ENCODE results near the gene LTBP4.

LTBP4 gene

GRCh38 chr19:40627486-40628279 lies 26.5 kb downstream of the LTBP4 start:
- no peak overlapping the region for H3K27ac ChIP-seq (ENCODE audit: low read length)
- peaks cover 16% of the 10 kb centered on the region for H3K4me1 ChIP-seq (ENCODE audit: insufficient read depth, low read length)
- no peak overlapping the region for H3K9ac ChIP-seq (ENCODE audit: low read depth, low read length)
- H3K9me3 ChIP-seq (ENCODE audit: insufficient read depth, low read depth, low read length): no peaks in the 10 kb centered on the region
- H3K4me3 ChIP-seq (ENCODE audit: low read length): no peak overlapping the region
- peaks cover 13% of the 10 kb centered on the region; the same call in 1 of the 2 replicates for H3K36me3 ChIP-seq (ENCODE audit: insufficient read depth, low read depth, low read length)
- peaks cover 7% of the 10 kb centered on the region; the same call in 1 of the 2 replicates for H3K27me3 ChIP-seq (ENCODE audit: insufficient read depth, low read length)

- Histone ChIP-seq H3K9ac (ENCODE audit: low read depth, low read length) (no peak overlapping the region), H3K36me3 (ENCODE audit: insufficient read depth, low read depth, low read length) (peaks cover 13% of the 10 kb centered on the region; the same call in 1 of the 2 replicates), H3K9me3 (ENCODE audit: insufficient read depth, low read depth, low read length) (no peaks in the 10 kb centered on the region), H3K4me3 (ENCODE audit: low read length) (no peak overlapping the region), H3K27me3 (ENCODE audit: insufficient read depth, low read length) (peaks cover 24% of the 10 kb centered on the region), H3K4me1 (ENCODE audit: insufficient read depth, low read length) (peaks cover 10% of the 10 kb centered on the region; the same call in 1 of the 2 replicates), H3K27ac (ENCODE audit: low read length) (no peak overlapping the region)
These were observed 28.2 kb downstream of the LTBP4 start for GRCh38 chr19:40629346-40629745.

GRCh38 chr19:40630571-40631160 lies 29.5 kb downstream of the LTBP4 start:
- H3K4me3 ChIP-seq (ENCODE audit: low read length): no peak overlapping the region
- H3K4me1 ChIP-seq (ENCODE audit: insufficient read depth, low read length): peaks cover 10% of the 10 kb centered on the region; the same call in 1 of the 2 replicates
- no peak overlapping the region for H3K27ac ChIP-seq (ENCODE audit: low read length)
- H3K9me3 ChIP-seq (ENCODE audit: insufficient read depth, low read depth, low read length): no peaks in the 10 kb centered on the region
- H3K9ac ChIP-seq (ENCODE audit: low read depth, low read length): no peak overlapping the region
- peaks cover 12% of the 10 kb centered on the region; the same call in 1 of the 2 replicates for H3K36me3 ChIP-seq (ENCODE audit: insufficient read depth, low read depth, low read length)
- H3K27me3 ChIP-seq (ENCODE audit: insufficient read depth, low read length): peaks cover 31% of the 10 kb centered on the region

- Histone ChIP-seq H3K27me3 (ENCODE audit: insufficient read depth, low read length) (peaks cover 30% of the 10 kb centered on the region), H3K4me1 (ENCODE audit: insufficient read depth, low read length) (peaks cover 10% of the 10 kb centered on the region; the same call in 1 of the 2 replicates), H3K36me3 (ENCODE audit: insufficient read depth, low read depth, low read length) (0 out of 2 replicates have a peak, but pooled peaks cover 4% of the 10 kb centered on the region), H3K9ac (ENCODE audit: low read depth, low read length) (no peak overlapping the region), H3K4me3 (ENCODE audit: low read length) (no peak overlapping the region), H3K27ac (ENCODE audit: low read length) (no peak overlapping the region), H3K9me3 (ENCODE audit: insufficient read depth, low read depth, low read length) (no peaks in the 10 kb centered on the region)
These were observed 31.3 kb downstream of the LTBP4 start for GRCh38 chr19:40632311-40633036.

- Histone ChIP-seq H3K9me3 (ENCODE audit: insufficient read depth, low read depth, low read length) (no peaks in the 10 kb centered on the region), H3K27ac (ENCODE audit: low read length) (no peak overlapping the region), H3K4me1 (ENCODE audit: insufficient read depth, low read length) (peaks cover 10% of the 10 kb centered on the region; the same call in 1 of the 2 replicates), H3K4me3 (ENCODE audit: low read length) (no peak overlapping the region), H3K27me3 (ENCODE audit: insufficient read depth, low read length) (peaks cover 30% of the 10 kb centered on the region), H3K9ac (ENCODE audit: low read depth, low read length) (no peak overlapping the region), H3K36me3 (ENCODE audit: insufficient read depth, low read depth, low read length) (0 out of 2 replicates have a peak, but pooled peaks cover 4% of the 10 kb centered on the region)
These were observed 32.0 kb downstream of the LTBP4 start for GRCh38 chr19:40633207-40633606.

GRCh38 chr19:40638327-40638726 lies 37.2 kb downstream of the LTBP4 start:
- no peaks in the 10 kb centered on the region for H3K9me3 ChIP-seq (ENCODE audit: insufficient read depth, low read depth, low read length)
- no peak overlapping the region for H3K9ac ChIP-seq (ENCODE audit: low read depth, low read length)
- peaks cover 22% of the 10 kb centered on the region for H3K27me3 ChIP-seq (ENCODE audit: insufficient read depth, low read length)
- no peaks in the 10 kb centered on the region for H3K36me3 ChIP-seq (ENCODE audit: insufficient read depth, low read depth, low read length)
- no peaks in the 10 kb centered on the region; the same call in 1 of the 2 replicates for H3K4me1 ChIP-seq (ENCODE audit: insufficient read depth, low read length)
- no peak overlapping the region for H3K4me3 ChIP-seq (ENCODE audit: low read length)
- no peak overlapping the region for H3K27ac ChIP-seq (ENCODE audit: low read length)

GRCh38 chr19:40639638-40639982 lies 38.4 kb downstream of the LTBP4 start:
- Histone ChIP-seq H3K27ac (ENCODE audit: low read length) (no peak overlapping the region), H3K4me1 (ENCODE audit: insufficient read depth, low read length) (no peaks in the 10 kb centered on the region), H3K9me3 (ENCODE audit: insufficient read depth, low read depth, low read length) (no peaks in the 10 kb centered on the region), H3K4me3 (ENCODE audit: low read length) (no peak overlapping the region), H3K9ac (ENCODE audit: low read depth, low read length) (no peak overlapping the region), H3K36me3 (ENCODE audit: insufficient read depth, low read depth, low read length) (no peaks in the 10 kb centered on the region), H3K27me3 (ENCODE audit: insufficient read depth, low read length) (peaks cover 11% of the 10 kb centered on the region)

GRCh38 chr19:40640744-40641143 lies 39.6 kb downstream of the LTBP4 start:
- H3K9me3 ChIP-seq (ENCODE audit: insufficient read depth, low read depth, low read length): no peaks in the 10 kb centered on the region
- no peak overlapping the region for H3K9ac ChIP-seq (ENCODE audit: low read depth, low read length)
- peaks cover 4% of the 10 kb centered on the region for H3K27me3 ChIP-seq (ENCODE audit: insufficient read depth, low read length)
- H3K4me1 ChIP-seq (ENCODE audit: insufficient read depth, low read length): no peaks in the 10 kb centered on the region
- H3K36me3 ChIP-seq (ENCODE audit: insufficient read depth, low read depth, low read length): no peaks in the 10 kb centered on the region
- no peak overlapping the region for H3K4me3 ChIP-seq (ENCODE audit: low read length)
- no peak overlapping the region for H3K27ac ChIP-seq (ENCODE audit: low read length)

GRCh38 chr19:40641281-40641680 lies 40.1 kb downstream of the LTBP4 start:
- Histone ChIP-seq H3K9ac (ENCODE audit: low read depth, low read length) (no peak overlapping the region), H3K36me3 (ENCODE audit: insufficient read depth, low read depth, low read length) (no peaks in the 10 kb centered on the region), H3K27me3 (ENCODE audit: insufficient read depth, low read length) (no peaks in the 10 kb centered on the region), H3K4me1 (ENCODE audit: insufficient read depth, low read length) (no peaks in the 10 kb centered on the region), H3K27ac (ENCODE audit: low read length) (no peak overlapping the region), H3K9me3 (ENCODE audit: insufficient read depth, low read depth, low read length) (no peaks in the 10 kb centered on the region), H3K4me3 (ENCODE audit: low read length) (no peak overlapping the region)

- no peaks in the 10 kb centered on the region for H3K36me3 ChIP-seq (ENCODE audit: insufficient read depth, low read depth, low read length)
- no peak overlapping the region for H3K27ac ChIP-seq (ENCODE audit: low read length)
- H3K9me3 ChIP-seq (ENCODE audit: insufficient read depth, low read depth, low read length): no peaks in the 10 kb centered on the region
- H3K4me3 ChIP-seq (ENCODE audit: low read length): no peak overlapping the region
- no peaks in the 10 kb centered on the region for H3K4me1 ChIP-seq (ENCODE audit: insufficient read depth, low read length)
- H3K9ac ChIP-seq (ENCODE audit: low read depth, low read length): no peak overlapping the region
- no peaks in the 10 kb centered on the region for H3K27me3 ChIP-seq (ENCODE audit: insufficient read depth, low read length)
These were observed 41.0 kb downstream of the LTBP4 start for GRCh38 chr19:40642051-40642706.

GRCh38 chr19:40642757-40643305 lies 41.7 kb downstream of the LTBP4 start:
- no peaks in the 10 kb centered on the region for H3K4me1 ChIP-seq (ENCODE audit: insufficient read depth, low read length)
- no peak overlapping the region for H3K27ac ChIP-seq (ENCODE audit: low read length)
- no peaks in the 10 kb centered on the region for H3K9me3 ChIP-seq (ENCODE audit: insufficient read depth, low read depth, low read length)
- H3K36me3 ChIP-seq (ENCODE audit: insufficient read depth, low read depth, low read length): no peaks in the 10 kb centered on the region
- no peaks in the 10 kb centered on the region for H3K27me3 ChIP-seq (ENCODE audit: insufficient read depth, low read length)
- H3K9ac ChIP-seq (ENCODE audit: low read depth, low read length): no peak overlapping the region
- no peak overlapping the region for H3K4me3 ChIP-seq (ENCODE audit: low read length)

Data from iPS-20b (cell line).